ENCODE measurements around the gene MNX1. TPM values are rescaled to one million over a fixed set of nuclear protein-coding genes. Genes with fewer than 3 reads are reported as not detected.

MNX1 gene
- total and polyA plus RNA-seq, 2 of the 4 experiments (the other 2 are of a cell fraction), result not detected

DNA sequence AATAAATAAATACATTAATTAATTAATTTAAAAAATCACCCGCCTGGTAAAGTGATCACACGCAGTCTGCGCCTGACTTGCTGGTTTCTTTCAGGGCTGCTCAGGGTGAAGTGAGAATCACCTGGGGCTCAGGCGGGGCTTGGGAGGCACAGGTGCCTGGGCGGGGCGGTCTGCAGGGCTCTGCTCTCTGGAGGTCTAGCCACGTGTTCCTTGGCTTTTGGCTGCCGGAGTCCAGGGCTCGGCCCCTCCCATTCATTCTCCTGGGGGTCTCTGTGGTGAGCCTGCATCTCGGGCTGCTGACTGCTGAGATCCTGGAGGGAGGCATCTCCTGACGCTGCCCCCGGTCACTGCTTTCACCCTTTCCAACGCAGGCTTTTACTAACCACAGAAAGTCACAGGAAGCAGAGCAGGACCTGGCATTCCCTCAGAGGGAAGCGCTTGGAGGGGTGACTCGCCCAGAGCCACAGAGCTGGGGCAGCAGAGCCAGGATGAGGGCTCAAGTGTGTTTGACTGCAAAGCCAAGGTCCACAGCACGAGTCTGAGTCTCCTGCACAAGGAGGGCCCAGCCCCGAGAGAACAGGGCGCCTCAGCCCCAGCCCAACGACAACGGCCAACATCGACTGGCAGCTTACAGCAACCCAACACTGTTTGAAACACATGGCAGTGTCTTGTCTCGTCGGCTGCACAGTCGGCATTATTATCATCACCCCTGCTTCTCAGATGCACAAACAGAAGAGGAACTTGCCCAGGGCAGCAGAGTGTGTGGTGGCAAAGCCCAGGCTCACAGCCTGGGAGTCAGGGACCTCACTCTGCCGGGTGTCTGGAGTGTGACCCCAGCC, 22.4 kb upstream of the MNX1 start:
- dilution Hi-C loops (cut with HindIII; ENCODE audit: low sequenced_read_pairs, unreplicated experiment) (no loop called here), in situ Hi-C loops (cut with MboI; ENCODE audit: low sequenced_read_pairs) (no loop called here), intact Hi-C loops (cut with micrococcal nuclease) (no loop called here)
- BruUV-seq (replicated peaks), result no TSS peak
- Histone ChIP-seq H3K9ac (ENCODE audit: low read depth, low read length) (no peak overlapping the region), H2AK9ac (replicated peaks; ENCODE audit: low read depth, low read length, poor library complexity) (no peak overlapping the region), H3K23ac (ENCODE audit: low read depth, low read length) (no peak overlapping the region), H4K5ac (ENCODE audit: low read depth, low read length) (no peak overlapping the region), H3K4me2 (ENCODE audit: low read depth, low read length) (no peak overlapping the region), H3K4me3 (ENCODE audit: insufficient read depth, low read depth, low read length) (no peak overlapping the region), H2BK120ac (ENCODE audit: low read depth, low read length) (no peak overlapping the region), H2BK15ac (ENCODE audit: low read depth, low read length) (no peak overlapping the region), H3K56ac (ENCODE audit: extremely low read depth, insufficient read depth, low read length) (no peak overlapping the region), H3K27ac (ENCODE audit: insufficient read depth, low read length) (no peak overlapping the region), H2BK20ac (ENCODE audit: low read depth, low read length) (no peak overlapping the region), H3K36me3 (ENCODE audit: control insufficient read depth, insufficient read depth, low read length) (no peaks in the 10 kb centered on the region), H4K8ac (ENCODE audit: low read depth in 2 of 2, low read length in 2 of 2) (no peak overlapping the region), H3K9me1 (ENCODE audit: insufficient read depth, low read length) (no peaks in the 10 kb centered on the region), H3K4me1 (ENCODE audit: control insufficient read depth, insufficient read depth, low read length) (no peaks in the 10 kb centered on the region), H4K20me1 (ENCODE audit: insufficient read depth, low read length) (no peaks in the 10 kb centered on the region), H3K4ac (ENCODE audit: low read depth, low read length) (no peak overlapping the region), H3K18ac (ENCODE audit: low read depth, low read length) (no peak overlapping the region), H3K27me3 (ENCODE audit: control insufficient read depth, insufficient read depth, low read length) (peaks cover 11% of the 10 kb centered on the region), H3K9me3 (ENCODE audit: control insufficient read depth, insufficient read depth, low read length) (peaks cover 6% of the 10 kb centered on the region), H2AFZ (replicated peaks; ENCODE audit: low read length, poor library complexity) (no peak overlapping the region), H4K91ac (ENCODE audit: insufficient read depth, low read depth, low read length) (no peak overlapping the region), H2AK5ac (ENCODE audit: low read depth, low read length) (no peak overlapping the region), H3K79me1 (ENCODE audit: low read depth in 1 of 2, low read length in 2 of 2) (no peaks in the 10 kb centered on the region), H2BK5ac (ENCODE audit: low read depth, low read length, poor library complexity, severe bottlenecking) (no peak overlapping the region), H3K14ac (replicated peaks; ENCODE audit: low read depth, low read length) (no peak overlapping the region)
- CTCF ChIA-PET, result no interaction called here
- DNase-seq (no peak), ATAC-seq (ENCODE audit: low read depth) (no peak)
- TF ChIP-seq RFX5 (IDR thresholded peaks at IDR 0.05; ENCODE audit: low read depth, low read length) (no peak), MAZ (IDR thresholded peaks at IDR 0.05; ENCODE audit: borderline replicate concordance, low read depth, low read length) (no peak)
- TF ChIP-seq, protein P1, sequence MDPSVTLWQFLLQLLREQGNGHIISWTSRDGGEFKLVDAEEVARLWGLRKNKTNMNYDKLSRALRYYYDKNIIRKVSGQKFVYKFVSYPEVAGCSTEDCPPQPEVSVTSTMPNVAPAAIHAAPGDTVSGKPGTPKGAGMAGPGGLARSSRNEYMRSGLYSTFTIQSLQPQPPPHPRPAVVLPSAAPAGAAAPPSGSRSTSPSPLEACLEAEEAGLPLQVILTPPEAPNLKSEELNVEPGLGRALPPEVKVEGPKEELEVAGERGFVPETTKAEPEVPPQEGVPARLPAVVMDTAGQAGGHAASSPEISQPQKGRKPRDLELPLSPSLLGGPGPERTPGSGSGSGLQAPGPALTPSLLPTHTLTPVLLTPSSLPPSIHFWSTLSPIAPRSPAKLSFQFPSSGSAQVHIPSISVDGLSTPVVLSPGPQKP (IDR thresholded peaks at IDR 0.05; ENCODE audit: borderline replicate concordance, low read depth, low read length), result no peak
- TF ChIP-seq, protein P2, sequence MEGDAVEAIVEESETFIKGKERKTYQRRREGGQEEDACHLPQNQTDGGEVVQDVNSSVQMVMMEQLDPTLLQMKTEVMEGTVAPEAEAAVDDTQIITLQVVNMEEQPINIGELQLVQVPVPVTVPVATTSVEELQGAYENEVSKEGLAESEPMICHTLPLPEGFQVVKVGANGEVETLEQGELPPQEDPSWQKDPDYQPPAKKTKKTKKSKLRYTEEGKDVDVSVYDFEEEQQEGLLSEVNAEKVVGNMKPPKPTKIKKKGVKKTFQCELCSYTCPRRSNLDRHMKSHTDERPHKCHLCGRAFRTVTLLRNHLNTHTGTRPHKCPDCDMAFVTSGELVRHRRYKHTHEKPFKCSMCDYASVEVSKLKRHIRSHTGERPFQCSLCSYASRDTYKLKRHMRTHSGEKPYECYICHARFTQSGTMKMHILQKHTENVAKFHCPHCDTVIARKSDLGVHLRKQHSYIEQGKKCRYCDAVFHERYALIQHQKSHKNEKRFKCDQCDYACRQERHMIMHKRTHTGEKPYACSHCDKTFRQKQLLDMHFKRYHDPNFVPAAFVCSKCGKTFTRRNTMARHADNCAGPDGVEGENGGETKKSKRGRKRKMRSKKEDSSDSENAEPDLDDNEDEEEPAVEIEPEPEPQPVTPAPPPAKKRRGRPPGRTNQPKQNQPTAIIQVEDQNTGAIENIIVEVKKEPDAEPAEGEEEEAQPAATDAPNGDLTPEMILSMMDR (conservative IDR thresholded peaks at IDR 0.05; ENCODE audit: low read depth, low read length), result no peak
- POLR2A ChIA-PET (ENCODE audit: unreplicated experiment), result no interaction called here
- 56% methylated on average over 7 of the region's 25 CpGs; no CpG with 5 or more reads in 1 of the 2 experiments for WGBS, 2 experiments (ENCODE audit: extremely low coverage in 2 of 2, insufficient read length in 1 of 2)

Measured in IMR-90 (cell line).